ENCODE measurements around the gene SLC29A1. TPM values are rescaled to one million over a fixed set of nuclear protein-coding genes. Genes with fewer than 3 reads are reported as not detected.

The SLC29A1 gene
- total RNA-seq, 1 experiment from 2014 or later, result 92.8 TPM

DNA sequence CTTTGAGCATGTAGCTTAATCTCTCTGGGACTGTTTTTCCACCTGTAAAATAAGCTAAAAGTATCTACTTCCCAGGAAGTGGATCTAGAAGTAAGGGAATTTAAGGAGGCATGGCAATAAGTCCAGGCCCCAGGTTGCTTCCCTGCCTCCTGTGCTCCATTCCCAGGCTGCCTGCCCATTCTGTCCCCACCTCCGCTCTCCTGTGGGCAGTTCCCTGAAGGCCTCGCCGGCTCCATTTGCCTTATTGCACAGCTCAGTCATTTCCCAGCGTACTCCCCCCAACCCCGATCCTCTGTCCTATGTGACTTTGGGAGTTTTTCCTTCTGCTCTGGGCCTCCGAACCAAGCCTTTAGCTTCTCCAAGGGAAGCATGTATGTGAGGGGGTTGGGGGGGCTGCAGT, 4.6 kb downstream of the SLC29A1 start:
- no peaks in the 10 kb centered on the region for H3K9me3 Mint-ChIP-seq (ENCODE audit: low read depth, unreplicated experiment)
- H3K27ac Mint-ChIP-seq (ENCODE audit: unreplicated experiment), result no peak overlapping the region
- BruUV-seq (replicated peaks), result no TSS peak
- DNase-seq, result no peak
- TF ChIP-seq, protein P1, sequence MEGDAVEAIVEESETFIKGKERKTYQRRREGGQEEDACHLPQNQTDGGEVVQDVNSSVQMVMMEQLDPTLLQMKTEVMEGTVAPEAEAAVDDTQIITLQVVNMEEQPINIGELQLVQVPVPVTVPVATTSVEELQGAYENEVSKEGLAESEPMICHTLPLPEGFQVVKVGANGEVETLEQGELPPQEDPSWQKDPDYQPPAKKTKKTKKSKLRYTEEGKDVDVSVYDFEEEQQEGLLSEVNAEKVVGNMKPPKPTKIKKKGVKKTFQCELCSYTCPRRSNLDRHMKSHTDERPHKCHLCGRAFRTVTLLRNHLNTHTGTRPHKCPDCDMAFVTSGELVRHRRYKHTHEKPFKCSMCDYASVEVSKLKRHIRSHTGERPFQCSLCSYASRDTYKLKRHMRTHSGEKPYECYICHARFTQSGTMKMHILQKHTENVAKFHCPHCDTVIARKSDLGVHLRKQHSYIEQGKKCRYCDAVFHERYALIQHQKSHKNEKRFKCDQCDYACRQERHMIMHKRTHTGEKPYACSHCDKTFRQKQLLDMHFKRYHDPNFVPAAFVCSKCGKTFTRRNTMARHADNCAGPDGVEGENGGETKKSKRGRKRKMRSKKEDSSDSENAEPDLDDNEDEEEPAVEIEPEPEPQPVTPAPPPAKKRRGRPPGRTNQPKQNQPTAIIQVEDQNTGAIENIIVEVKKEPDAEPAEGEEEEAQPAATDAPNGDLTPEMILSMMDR (IDR thresholded peaks at IDR 0.05; ENCODE audit: unreplicated experiment), result no peak
- H3K4me1 Mint-ChIP-seq (ENCODE audit: low read depth, unreplicated experiment), result peaks cover 31% of the 10 kb centered on the region
- H3K4me3 Mint-ChIP-seq (ENCODE audit: low read depth, unreplicated experiment), result no peak overlapping the region
- intact Hi-C loops (cut with micrococcal nuclease; ENCODE audit: unreplicated experiment), result no loop called here
- peaks cover 24% of the 10 kb centered on the region for H3K36me3 Mint-ChIP-seq (ENCODE audit: insufficient read depth, unreplicated experiment)
- CTCF ChIA-PET, result interaction anchor here (1.1 to 1.9 kb wide), 2 partner anchors 10 to 51 kb away, joined by 3 to 5 read pairs; no protein-coding TSS in a partner anchor
- no peaks in the 10 kb centered on the region for H3K27me3 Mint-ChIP-seq (ENCODE audit: unreplicated experiment)

- CTCF ChIA-PET, result interaction anchor here (1.1 to 1.9 kb wide), 2 partner anchors 9 to 52 kb away, joined by 3 to 5 read pairs; no protein-coding TSS in a partner anchor
- TF ChIP-seq, protein P1 (IDR thresholded peaks at IDR 0.05; ENCODE audit: unreplicated experiment), result no peak
- no peak overlapping the region for H3K27ac Mint-ChIP-seq (ENCODE audit: unreplicated experiment)
- no peak for DNase-seq
- no peaks in the 10 kb centered on the region for H3K9me3 Mint-ChIP-seq (ENCODE audit: low read depth, unreplicated experiment)
- H3K4me3 Mint-ChIP-seq (ENCODE audit: low read depth, unreplicated experiment), result no peak overlapping the region
- peaks cover 20% of the 10 kb centered on the region for H3K36me3 Mint-ChIP-seq (ENCODE audit: insufficient read depth, unreplicated experiment)
- H3K27me3 Mint-ChIP-seq (ENCODE audit: unreplicated experiment), result no peaks in the 10 kb centered on the region
- intact Hi-C loops (cut with micrococcal nuclease; ENCODE audit: unreplicated experiment), result no loop called here
- peaks cover 30% of the 10 kb centered on the region for H3K4me1 Mint-ChIP-seq (ENCODE audit: low read depth, unreplicated experiment)
- no TSS peak for BruUV-seq (replicated peaks)
These were observed 5.0 kb downstream of the SLC29A1 start for GRCh38 chr6:44228433-44228832.

- intact Hi-C loops (cut with micrococcal nuclease; ENCODE audit: unreplicated experiment), result no loop called here
- DNase-seq, result no peak
- Mint-ChIP-seq H3K27ac (ENCODE audit: unreplicated experiment) (no peak overlapping the region), H3K36me3 (ENCODE audit: insufficient read depth, unreplicated experiment) (peaks cover 20% of the 10 kb centered on the region), H3K9me3 (ENCODE audit: low read depth, unreplicated experiment) (no peaks in the 10 kb centered on the region), H3K4me3 (ENCODE audit: low read depth, unreplicated experiment) (no peak overlapping the region), H3K27me3 (ENCODE audit: unreplicated experiment) (no peaks in the 10 kb centered on the region), H3K4me1 (ENCODE audit: low read depth, unreplicated experiment) (peaks cover 34% of the 10 kb centered on the region)
- BruUV-seq (replicated peaks), result no TSS peak
- TF ChIP-seq, protein P1 (IDR thresholded peaks at IDR 0.05; ENCODE audit: unreplicated experiment), result no peak
- CTCF ChIA-PET, result interaction anchor here (1.9 kb wide), 1 partner anchor 9 kb away, joined by 5 read pairs; no protein-coding TSS in a partner anchor
These were observed 5.4 kb downstream of the SLC29A1 start for GRCh38 chr6:44228836-44229235.

GRCh38 chr6:44229376-44230033, 6.1 kb downstream of the SLC29A1 start:
- H3K36me3 Mint-ChIP-seq (ENCODE audit: insufficient read depth, unreplicated experiment), result peaks cover 22% of the 10 kb centered on the region
- TF ChIP-seq, protein P1 (IDR thresholded peaks at IDR 0.05; ENCODE audit: unreplicated experiment), result no peak
- no TSS peak for BruUV-seq (replicated peaks)
- no peak overlapping the region for H3K27ac Mint-ChIP-seq (ENCODE audit: unreplicated experiment)
- no peak overlapping the region for H3K4me3 Mint-ChIP-seq (ENCODE audit: low read depth, unreplicated experiment)
- intact Hi-C loops (cut with micrococcal nuclease; ENCODE audit: unreplicated experiment), result no loop called here
- no peaks in the 10 kb centered on the region for H3K9me3 Mint-ChIP-seq (ENCODE audit: low read depth, unreplicated experiment)
- CTCF ChIA-PET, result no interaction called here
- H3K27me3 Mint-ChIP-seq (ENCODE audit: unreplicated experiment), result no peaks in the 10 kb centered on the region
- no peak for DNase-seq
- H3K4me1 Mint-ChIP-seq (ENCODE audit: low read depth, unreplicated experiment), result peaks cover 34% of the 10 kb centered on the region
